Activated naive CD8-positive, alpha-beta T cell treated with anti-CD3 and anti-CD28 coated beads for 36 hours (primary cell): ENCODE data around the gene PERCC1. TPM values are rescaled to one million over a fixed set of nuclear protein-coding genes. Genes with fewer than 3 reads are reported as not detected.
"Not testable (repeated sequence)": the region's sequence is repeated elsewhere in the genome, so short reads cannot be mapped to it uniquely, and the experiment has no call there.

Source experiments
- DNase-seq: peaks from one replicate; pipeline ENCODE4 v3.0.0; 2021
- H3K27ac Mint-ChIP-seq: one replicate; pipeline ENCODE4 v1.8.0; 2022; ENCODE audit warnings: mild to moderate bottlenecking, moderate library complexity, mixed read lengths
- H3K27me3 Mint-ChIP-seq: one replicate; pipeline ENCODE4 v1.8.0; 2022; ENCODE audit warnings: mild to moderate bottlenecking, mixed read lengths
- H3K36me3 Mint-ChIP-seq: one replicate; pipeline ENCODE4 v1.8.0; 2021; ENCODE audit warnings: mild to moderate bottlenecking, mixed read lengths
- H3K4me1 Mint-ChIP-seq: one replicate; pipeline ENCODE4 v1.8.0; 2021; ENCODE audit warnings: mixed read lengths
- H3K4me3 Mint-ChIP-seq: one replicate; pipeline ENCODE4 v1.8.0; 2022; ENCODE audit warnings: mild to moderate bottlenecking, moderate library complexity, mixed read lengths
- H3K9me3 Mint-ChIP-seq: one replicate; pipeline ENCODE4 v1.8.0; 2022; ENCODE audit warnings: mixed read lengths
- total RNA-seq, 2 experiments: library from RNA; stranded (reverse); gene quantifications; one replicate each; pipeline ENCODE4 v1.2.3, GENCODE V29; 2021

The PERCC1 gene
- total RNA-seq, 2 experiments from 2014 or later = 0.25 to 0.40 TPM

- DNase-seq = no peak
- H3K36me3 Mint-ChIP-seq = no peaks in the 10 kb centered on the region
- peaks cover 4% of the 10 kb centered on the region for H3K4me1 Mint-ChIP-seq
- no peak overlapping the region for H3K4me3 Mint-ChIP-seq
- H3K9me3 Mint-ChIP-seq = no peaks in the 10 kb centered on the region
- H3K27ac Mint-ChIP-seq = no peak overlapping the region
- no peaks in the 10 kb centered on the region for H3K27me3 Mint-ChIP-seq
Measured at GRCh38 chr16:1460602-1461138, 29.8 kb downstream of the PERCC1 start.

GRCh38 chr16:1461146-1461545, 30.3 kb downstream of the PERCC1 start:
- no peaks in the 10 kb centered on the region for H3K9me3 Mint-ChIP-seq
- no peak for DNase-seq
- H3K36me3 Mint-ChIP-seq = no peaks in the 10 kb centered on the region
- H3K4me1 Mint-ChIP-seq = peaks cover 4% of the 10 kb centered on the region
- no peak overlapping the region for H3K4me3 Mint-ChIP-seq
- no peak overlapping the region for H3K27ac Mint-ChIP-seq
- H3K27me3 Mint-ChIP-seq = no peaks in the 10 kb centered on the region

- DNase-seq = no peak
- no peak overlapping the region for H3K27ac Mint-ChIP-seq
- no peaks in the 10 kb centered on the region for H3K36me3 Mint-ChIP-seq
- H3K9me3 Mint-ChIP-seq = no peaks in the 10 kb centered on the region
- H3K4me1 Mint-ChIP-seq = no peaks in the 10 kb centered on the region
- H3K27me3 Mint-ChIP-seq = no peaks in the 10 kb centered on the region
- no peak overlapping the region for H3K4me3 Mint-ChIP-seq
Measured at GRCh38 chr16:1464196-1464893, 33.5 kb downstream of the PERCC1 start.

- Mint-ChIP-seq H3K27me3 (no peaks in the 10 kb centered on the region), H3K36me3 (no peaks in the 10 kb centered on the region), H3K9me3 (no peaks in the 10 kb centered on the region), H3K4me1 (peaks cover 2% of the 10 kb centered on the region), H3K27ac (no peak overlapping the region), H3K4me3 (no peak overlapping the region)
- no peak for DNase-seq
Measured at GRCh38 chr16:1464894-1465566, 34.2 kb downstream of the PERCC1 start.

- H3K27me3 Mint-ChIP-seq = no peaks in the 10 kb centered on the region
- H3K36me3 Mint-ChIP-seq = no peaks in the 10 kb centered on the region
- no peaks in the 10 kb centered on the region for H3K9me3 Mint-ChIP-seq
- H3K27ac Mint-ChIP-seq = no peak overlapping the region
- H3K4me3 Mint-ChIP-seq = no peak overlapping the region
- no peak for DNase-seq
- H3K4me1 Mint-ChIP-seq = peaks cover 5% of the 10 kb centered on the region
Measured at GRCh38 chr16:1465567-1465915, 34.7 kb downstream of the PERCC1 start.

GRCh38 chr16:1466054-1466453, 35.2 kb downstream of the PERCC1 start:
- no peaks in the 10 kb centered on the region for H3K27me3 Mint-ChIP-seq
- no peak for DNase-seq
- no peaks in the 10 kb centered on the region for H3K36me3 Mint-ChIP-seq
- H3K9me3 Mint-ChIP-seq = no peaks in the 10 kb centered on the region
- H3K4me3 Mint-ChIP-seq = no peak overlapping the region
- H3K27ac Mint-ChIP-seq = no peak overlapping the region
- peaks cover 10% of the 10 kb centered on the region for H3K4me1 Mint-ChIP-seq

GRCh38 chr16:1466968-1467521, 36.2 kb downstream of the PERCC1 start:
- Mint-ChIP-seq H3K27me3 (no peaks in the 10 kb centered on the region), H3K4me1 (peaks cover 17% of the 10 kb centered on the region), H3K9me3 (no peaks in the 10 kb centered on the region), H3K4me3 (no peak overlapping the region), H3K36me3 (no peaks in the 10 kb centered on the region), H3K27ac (no peak overlapping the region)
- DNase-seq = no peak

- no peak for DNase-seq
- H3K27me3 Mint-ChIP-seq = no peaks in the 10 kb centered on the region
Measured at GRCh38 chr16:1468426-1468810, 37.5 kb downstream of the PERCC1 start.

GRCh38 chr16:1469141-1469540, 38.3 kb downstream of the PERCC1 start:
- not testable (repeated sequence) for H3K27me3 Mint-ChIP-seq, H3K27ac Mint-ChIP-seq, H3K36me3 Mint-ChIP-seq, H3K4me3 Mint-ChIP-seq, DNase-seq, H3K9me3 Mint-ChIP-seq
- H3K4me1 Mint-ChIP-seq = peaks cover 26% of the 10 kb centered on the region

More at GRCh38 chr16:1468426-1468810, 37.5 kb downstream of the PERCC1 start:
- Mint-ChIP-seq H3K4me1 (peaks cover 24% of the 10 kb centered on the region), H3K9me3 (no peaks in the 10 kb centered on the region), H3K27ac (no peak overlapping the region), H3K4me3 (no peak overlapping the region), H3K36me3 (no peaks in the 10 kb centered on the region)

- no peak for DNase-seq
- no peaks in the 10 kb centered on the region for H3K9me3 Mint-ChIP-seq
- no peak overlapping the region for H3K27ac Mint-ChIP-seq
- H3K4me1 Mint-ChIP-seq = peaks cover 26% of the 10 kb centered on the region
- H3K27me3 Mint-ChIP-seq = no peaks in the 10 kb centered on the region
- no peaks in the 10 kb centered on the region for H3K36me3 Mint-ChIP-seq
- no peak overlapping the region for H3K4me3 Mint-ChIP-seq
Measured at GRCh38 chr16:1469693-1470201, 38.9 kb downstream of the PERCC1 start.

- Mint-ChIP-seq H3K9me3 (no peaks in the 10 kb centered on the region), H3K4me3 (no peak overlapping the region), H3K4me1 (peaks cover 28% of the 10 kb centered on the region), H3K27ac (no peak overlapping the region), H3K36me3 (no peaks in the 10 kb centered on the region), H3K27me3 (no peaks in the 10 kb centered on the region)
- DNase-seq = no peak
Measured at GRCh38 chr16:1470481-1471251, 39.8 kb downstream of the PERCC1 start.

- Mint-ChIP-seq H3K27me3 (no peaks in the 10 kb centered on the region), H3K27ac (no peak overlapping the region), H3K9me3 (no peaks in the 10 kb centered on the region), H3K4me3 (no peak overlapping the region), H3K36me3 (no peaks in the 10 kb centered on the region), H3K4me1 (peaks cover 31% of the 10 kb centered on the region)
- DNase-seq = no peak
Measured at GRCh38 chr16:1471569-1472194, 40.8 kb downstream of the PERCC1 start.

GRCh38 chr16:1472974-1473373, 42.1 kb downstream of the PERCC1 start:
- Mint-ChIP-seq H3K36me3 (no peaks in the 10 kb centered on the region), H3K4me3 (peak overlapping the region; percentile 14), H3K9me3 (no peaks in the 10 kb centered on the region), H3K4me1 (peaks cover 31% of the 10 kb centered on the region), H3K27me3 (no peaks in the 10 kb centered on the region), H3K27ac (peak overlapping the region; percentile 0)
- DNase-seq = no peak

GRCh38 chr16:1474082-1474795, 43.4 kb downstream of the PERCC1 start:
- Mint-ChIP-seq H3K27ac (peak overlapping the region; percentile 34), H3K9me3 (no peaks in the 10 kb centered on the region), H3K4me1 (peaks cover 31% of the 10 kb centered on the region), H3K36me3 (no peaks in the 10 kb centered on the region), H3K4me3 (peak overlapping the region; percentile 78), H3K27me3 (no peaks in the 10 kb centered on the region)
- DNase-seq = no peak
